HG03097 (cell line): ENCODE results near the gene IGF2BP2.
"Not testable (repeated sequence)": the region's sequence is repeated elsewhere in the genome, so short reads cannot be mapped to it uniquely, and the experiment has no call there.

Experiments used
- ATAC-seq: cut with Tn5 transposase; IDR thresholded peaks from one replicate; pipeline ENCODE4 v1.9.1; 2021; ENCODE audit not compliant: unreplicated experiment, low FRiP score

IGF2BP2 gene

GRCh38 chr3:185807445-185808068, 17.3 kb downstream of the IGF2BP2 start:
- no peak for ATAC-seq

- ATAC-seq, result not testable (repeated sequence)
Measured at GRCh38 chr3:185798831-185799110, 26.1 kb downstream of the IGF2BP2 start.

- no peak for ATAC-seq
Measured at GRCh38 chr3:185797993-185798830, 26.6 kb downstream of the IGF2BP2 start.

GRCh38 chr3:185797108-185797881, 27.5 kb downstream of the IGF2BP2 start:
- ATAC-seq, result no peak

- ATAC-seq, result no peak
Measured at GRCh38 chr3:185796431-185797107, 28.3 kb downstream of the IGF2BP2 start.

GRCh38 chr3:185793381-185793780, 31.5 kb downstream of the IGF2BP2 start:
- no peak for ATAC-seq

- ATAC-seq, result no peak
Measured at GRCh38 chr3:185792955-185793354, 31.9 kb downstream of the IGF2BP2 start.

GRCh38 chr3:185789891-185790830, 34.7 kb downstream of the IGF2BP2 start:
- ATAC-seq, result no peak

GRCh38 chr3:185789134-185789533, 35.7 kb downstream of the IGF2BP2 start:
- ATAC-seq, result no peak

GRCh38 chr3:185788292-185788691, 36.5 kb downstream of the IGF2BP2 start:
- no peak for ATAC-seq

- no peak for ATAC-seq
Measured at GRCh38 chr3:185786956-185787877, 37.6 kb downstream of the IGF2BP2 start.

GRCh38 chr3:185786258-185786657, 38.6 kb downstream of the IGF2BP2 start:
- not testable (repeated sequence) for ATAC-seq

GRCh38 chr3:185784317-185784716, 40.5 kb downstream of the IGF2BP2 start:
- no peak for ATAC-seq

GRCh38 chr3:185781759-185782158, 43.1 kb downstream of the IGF2BP2 start:
- ATAC-seq, result no peak

- ATAC-seq, result no peak
Measured at GRCh38 chr3:185779461-185779860, 45.4 kb downstream of the IGF2BP2 start.

GRCh38 chr3:185778821-185779220, 46.0 kb downstream of the IGF2BP2 start:
- no peak for ATAC-seq

- ATAC-seq, result no peak
Measured at GRCh38 chr3:185778094-185778493, 46.7 kb downstream of the IGF2BP2 start.

- no peak for ATAC-seq
Measured at GRCh38 chr3:185770109-185770508, 54.7 kb downstream of the IGF2BP2 start.

GRCh38 chr3:185768578-185768982, 56.3 kb downstream of the IGF2BP2 start:
- ATAC-seq, result not testable (repeated sequence)
